Natural killer cell treated with Interleukin-12 subunit alpha and Interleukin-12 subunit beta and Interleukin-15 and Interleukin-18, amount 100 ng/mL, for 72 hours (primary cell): ENCODE data around the gene CLIP4. TPM values are rescaled to one million over a fixed set of nuclear protein-coding genes. Genes with fewer than 3 reads are reported as not detected.
"Not testable (repeated sequence)": the region's sequence is repeated elsewhere in the genome, so short reads cannot be mapped to it uniquely, and the experiment has no call there.

Experiments used
- ATAC-seq, 2 donors: fragments of 150-1000 bp; cut with Tn5 transposase in 1 of 2; sonication (Bioruptor Pico), chemical (Tn5 transposase) in 1 of 2; 2 replicates each; pipeline ENCODE4 v1.10.0; 2021
- DNase-seq: peaks from one replicate; pipeline ENCODE4 v3.0.0; 2022; ENCODE audit warnings: low spot score
- H3K27ac Mint-ChIP-seq, 2 donors: 1 replicate in 1 of 2; 2 replicates in 1 of 2; pipeline ENCODE4 v1.8.0; 2022; ENCODE audit warnings: mixed read lengths in 2 of 2, mild to moderate bottlenecking in 1 of 2, moderate library complexity in 1 of 2
- H3K27me3 Mint-ChIP-seq, 2 donors: 1 replicate in 1 of 2; 2 replicates in 1 of 2; pipeline ENCODE4 v1.8.0; 2022; ENCODE audit warnings: mixed read lengths in 2 of 2
- H3K36me3 Mint-ChIP-seq: one replicate; pipeline ENCODE4 v1.8.0; 2022; ENCODE audit warnings: mixed read lengths
- H3K4me1 Mint-ChIP-seq, 2 donors: 1 replicate in 1 of 2; 2 replicates in 1 of 2; pipeline ENCODE4 v1.8.0; 2022; ENCODE audit warnings: low read depth in 2 of 2, mixed read lengths in 2 of 2, mild to moderate bottlenecking in 1 of 2
- H3K4me3 Mint-ChIP-seq: one replicate; pipeline ENCODE4 v1.8.0; 2022; ENCODE audit warnings: mixed read lengths
- H3K9me3 Mint-ChIP-seq: 2 replicates; pipeline ENCODE4 v1.8.0; 2022; ENCODE audit warnings: mixed read lengths
- total RNA-seq, 2 donors: library from RNA; stranded (reverse); gene quantifications; one replicate each; pipeline ENCODE4 v1.2.3, GENCODE V29; 2022

CLIP4 gene
- total RNA-seq, 2 donors from 2014 or later = 24.4 to 40.6 TPM

- Mint-ChIP-seq H3K36me3 (no peaks in the 10 kb centered on the region), H3K27ac (no peak overlapping the region), H3K9me3 (no peaks in the 10 kb centered on the region), H3K4me1 (no peaks in the 10 kb centered on the region), H3K27me3 (no peaks in the 10 kb centered on the region), H3K4me3 (no peak overlapping the region)
- ATAC-seq (peak; percentile 33 to 40), DNase-seq (no peak)
Measured at GRCh38 chr2:29080886-29081743, 34.1 kb upstream of the CLIP4 start.

- H3K27me3 Mint-ChIP-seq = no peaks in the 10 kb centered on the region
- H3K27ac Mint-ChIP-seq = no peak overlapping the region
- DNase-seq (no peak), ATAC-seq (no peak)
- H3K36me3 Mint-ChIP-seq = no peaks in the 10 kb centered on the region
- no peaks in the 10 kb centered on the region for H3K4me1 Mint-ChIP-seq
- no peaks in the 10 kb centered on the region for H3K9me3 Mint-ChIP-seq
- H3K4me3 Mint-ChIP-seq = no peak overlapping the region
Measured at GRCh38 chr2:29082804-29083495, 32.3 kb upstream of the CLIP4 start.

- H3K27ac Mint-ChIP-seq = no peak overlapping the region
- H3K4me3 Mint-ChIP-seq = no peak overlapping the region
- ATAC-seq (no peak), DNase-seq (no peak)
- H3K9me3 Mint-ChIP-seq = no peaks in the 10 kb centered on the region
- H3K36me3 Mint-ChIP-seq = no peaks in the 10 kb centered on the region
- no peaks in the 10 kb centered on the region for H3K4me1 Mint-ChIP-seq
- no peaks in the 10 kb centered on the region for H3K27me3 Mint-ChIP-seq
Measured at GRCh38 chr2:29084554-29084953, 30.7 kb upstream of the CLIP4 start.

- not testable (repeated sequence) for DNase-seq, H3K36me3 Mint-ChIP-seq, ATAC-seq, H3K4me1 Mint-ChIP-seq, H3K27me3 Mint-ChIP-seq, H3K27ac Mint-ChIP-seq, H3K4me3 Mint-ChIP-seq, H3K9me3 Mint-ChIP-seq
Measured at GRCh38 chr2:29090311-29090710, 24.9 kb upstream of the CLIP4 start.

GRCh38 chr2:29096969-29097368, 18.2 kb upstream of the CLIP4 start:
- H3K4me3 Mint-ChIP-seq = no peak overlapping the region
- no peak overlapping the region for H3K27ac Mint-ChIP-seq
- DNase-seq (no peak), ATAC-seq (no peak)
- no peaks in the 10 kb centered on the region for H3K4me1 Mint-ChIP-seq
- H3K9me3 Mint-ChIP-seq = no peaks in the 10 kb centered on the region
- no peaks in the 10 kb centered on the region for H3K36me3 Mint-ChIP-seq
- H3K27me3 Mint-ChIP-seq = no peaks in the 10 kb centered on the region

- Mint-ChIP-seq H3K27me3 (no peaks in the 10 kb centered on the region), H3K4me1 (no peaks in the 10 kb centered on the region), H3K4me3 (no peak overlapping the region), H3K36me3 (no peaks in the 10 kb centered on the region), H3K27ac (no peak overlapping the region), H3K9me3 (no peaks in the 10 kb centered on the region)
- DNase-seq (no peak), ATAC-seq (no peak)
Measured at GRCh38 chr2:29097569-29097968, 17.6 kb upstream of the CLIP4 start.

- DNase-seq = no peak
- Mint-ChIP-seq H3K4me3 (no peak overlapping the region), H3K27ac (no peak overlapping the region)
Measured at GRCh38 chr2:29100564-29100963, 14.7 kb upstream of the CLIP4 start.

GRCh38 chr2:29104688-29105087, 10.5 kb upstream of the CLIP4 start:
- Mint-ChIP-seq H3K9me3 (no peaks in the 10 kb centered on the region), H3K36me3 (no peaks in the 10 kb centered on the region), H3K4me3 (no peak overlapping the region), H3K27ac (no peak overlapping the region), H3K27me3 (no peaks in the 10 kb centered on the region), H3K4me1 (no peaks in the 10 kb centered on the region)
- DNase-seq (no peak), ATAC-seq (no peak)

More at GRCh38 chr2:29100564-29100963, 14.7 kb upstream of the CLIP4 start:
- ATAC-seq = no peak
- H3K27me3 Mint-ChIP-seq = no peaks in the 10 kb centered on the region
- H3K36me3 Mint-ChIP-seq = no peaks in the 10 kb centered on the region
- H3K9me3 Mint-ChIP-seq = no peaks in the 10 kb centered on the region
- H3K4me1 Mint-ChIP-seq = no peaks in the 10 kb centered on the region

GRCh38 chr2:29105375-29105774, 9.8 kb upstream of the CLIP4 start:
- ATAC-seq (no peak), DNase-seq (no peak)
- Mint-ChIP-seq H3K36me3 (no peaks in the 10 kb centered on the region), H3K9me3 (no peaks in the 10 kb centered on the region), H3K4me3 (no peak overlapping the region), H3K27me3 (peaks cover 2 to 5% of the 10 kb centered on the region in 2 donors), H3K27ac (no peak overlapping the region), H3K4me1 (no peaks in the 10 kb centered on the region)

- DNase-seq (no peak), ATAC-seq (no peak)
- H3K9me3 Mint-ChIP-seq = no peaks in the 10 kb centered on the region
- no peak overlapping the region for H3K27ac Mint-ChIP-seq
- no peaks in the 10 kb centered on the region for H3K36me3 Mint-ChIP-seq
- H3K4me3 Mint-ChIP-seq = no peak overlapping the region
- H3K4me1 Mint-ChIP-seq = no peaks in the 10 kb centered on the region
- peaks cover 3 to 6% of the 10 kb centered on the region in 2 donors for H3K27me3 Mint-ChIP-seq
Measured at GRCh38 chr2:29106256-29106655, 9.0 kb upstream of the CLIP4 start.

- H3K4me1 Mint-ChIP-seq = no peaks in the 10 kb centered on the region
- H3K36me3 Mint-ChIP-seq = no peaks in the 10 kb centered on the region
- H3K9me3 Mint-ChIP-seq = no peaks in the 10 kb centered on the region
- H3K4me3 Mint-ChIP-seq = no peak overlapping the region
- no peak for ATAC-seq
- no peak overlapping the region for H3K27ac Mint-ChIP-seq
- no peak for DNase-seq
- peaks cover 3 to 6% of the 10 kb centered on the region in 2 donors for H3K27me3 Mint-ChIP-seq
Measured at GRCh38 chr2:29106980-29107388, 8.2 kb upstream of the CLIP4 start.

- H3K27me3 Mint-ChIP-seq = not testable (repeated sequence)
Measured at GRCh38 chr2:29107547-29107946, 7.7 kb upstream of the CLIP4 start.

GRCh38 chr2:29108225-29108624, 7.0 kb upstream of the CLIP4 start:
- DNase-seq (no peak), ATAC-seq (no peak)
- Mint-ChIP-seq H3K27me3 (peaks cover 3 to 6% of the 10 kb centered on the region in 2 donors), H3K36me3 (no peaks in the 10 kb centered on the region), H3K4me3 (no peak overlapping the region), H3K4me1 (no peaks in the 10 kb centered on the region), H3K9me3 (no peaks in the 10 kb centered on the region), H3K27ac (no peak overlapping the region)

More at GRCh38 chr2:29107547-29107946, 7.7 kb upstream of the CLIP4 start:
- not testable (repeated sequence) for DNase-seq, H3K36me3 Mint-ChIP-seq, ATAC-seq, H3K4me3 Mint-ChIP-seq, H3K27ac Mint-ChIP-seq, H3K9me3 Mint-ChIP-seq, H3K4me1 Mint-ChIP-seq

GRCh38 chr2:29109246-29109645, 6.0 kb upstream of the CLIP4 start:
- Mint-ChIP-seq H3K36me3 (no peaks in the 10 kb centered on the region), H3K9me3 (no peaks in the 10 kb centered on the region), H3K27ac (no peak overlapping the region)

More at GRCh38 chr2:29109246-29109645, 6.0 kb upstream of the CLIP4 start:
- no peak overlapping the region for H3K4me3 Mint-ChIP-seq
- DNase-seq (no peak), ATAC-seq (no peak)
- peaks cover 5 to 7% of the 10 kb centered on the region in 2 donors for H3K4me1 Mint-ChIP-seq
- peaks cover 3 to 6% of the 10 kb centered on the region in 2 donors for H3K27me3 Mint-ChIP-seq
